CD4-positive, alpha-beta T cell treated with Interferon alpha-2 for 1 hour (primary cell): ENCODE results near the gene IL25.
A peak's percentile ranks its signal among the peaks of the same experiment; 100 is the strongest.
"Not testable (repeated sequence)": the region's sequence is repeated elsewhere in the genome, so short reads cannot be mapped to it uniquely, and the experiment has no call there.

Experiments used
- DNase-seq, 2 donors: peaks; one replicate each; pipeline ENCODE4 v3.0.0-alpha.2; 2020 to 2022

Gene IL25

DNA sequence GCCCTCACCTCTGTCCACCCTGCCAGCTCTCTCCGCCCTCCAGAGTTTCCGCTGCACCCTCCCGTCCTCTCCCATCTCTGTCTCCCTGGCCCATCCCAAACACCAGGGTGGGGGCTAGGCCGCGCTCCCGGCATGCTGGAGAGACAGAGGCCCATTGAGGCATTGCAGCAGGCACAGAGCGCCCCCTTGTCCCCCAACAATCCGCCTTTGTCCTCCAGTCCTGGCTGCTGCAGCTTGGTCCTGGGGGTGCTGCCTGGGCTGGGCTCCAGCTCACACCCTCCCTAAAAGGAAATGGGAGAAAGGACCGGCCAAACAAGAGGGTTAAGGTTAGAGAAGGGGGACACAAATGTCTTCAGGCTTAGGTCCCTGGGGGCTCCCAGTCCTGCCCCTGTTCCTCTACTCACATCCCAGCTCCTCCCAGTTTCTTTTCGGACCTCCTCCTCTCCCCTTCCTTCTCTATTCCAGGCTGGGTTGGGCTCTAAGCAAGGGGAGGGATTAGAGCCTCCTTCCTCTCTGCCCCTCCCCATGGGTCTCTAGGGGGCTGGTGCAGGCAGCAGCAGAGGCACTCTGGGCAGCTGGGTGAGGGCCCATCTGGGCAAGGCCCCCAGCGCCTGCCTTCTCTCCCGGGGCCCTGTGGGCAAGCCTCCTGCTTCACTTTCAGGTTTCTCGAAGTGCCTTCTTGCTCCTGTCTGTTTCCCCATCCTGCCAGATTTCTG lies 4.0 kb downstream of the IL25 start, which contains the start of gene CMTM5:
Gene CMTM5 (plus strand): TSS at position 565 of the 716 bp plus-strand sequence. CDS start 206 bp downstream, outside the sequence.
- DNase-seq, result no peak

DNA sequence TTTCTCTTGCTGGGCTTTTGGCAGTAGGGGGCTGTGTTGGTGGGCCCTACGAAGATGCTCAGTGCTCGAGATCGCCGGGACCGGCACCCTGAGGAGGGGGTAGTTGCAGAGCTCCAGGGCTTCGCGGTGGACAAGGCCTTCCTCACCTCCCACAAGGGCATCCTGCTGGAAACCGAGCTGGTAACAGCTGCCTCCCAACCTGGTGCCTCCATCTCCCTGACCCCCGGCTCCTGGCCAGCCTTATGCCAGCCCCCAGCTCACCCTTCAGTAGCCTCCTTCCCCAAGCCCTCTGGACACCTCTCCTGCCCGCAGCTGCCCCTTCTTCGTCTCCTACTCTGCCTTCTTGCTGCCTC lies 4.6 kb downstream of the IL25 start:
- no peak for DNase-seq

DNA sequence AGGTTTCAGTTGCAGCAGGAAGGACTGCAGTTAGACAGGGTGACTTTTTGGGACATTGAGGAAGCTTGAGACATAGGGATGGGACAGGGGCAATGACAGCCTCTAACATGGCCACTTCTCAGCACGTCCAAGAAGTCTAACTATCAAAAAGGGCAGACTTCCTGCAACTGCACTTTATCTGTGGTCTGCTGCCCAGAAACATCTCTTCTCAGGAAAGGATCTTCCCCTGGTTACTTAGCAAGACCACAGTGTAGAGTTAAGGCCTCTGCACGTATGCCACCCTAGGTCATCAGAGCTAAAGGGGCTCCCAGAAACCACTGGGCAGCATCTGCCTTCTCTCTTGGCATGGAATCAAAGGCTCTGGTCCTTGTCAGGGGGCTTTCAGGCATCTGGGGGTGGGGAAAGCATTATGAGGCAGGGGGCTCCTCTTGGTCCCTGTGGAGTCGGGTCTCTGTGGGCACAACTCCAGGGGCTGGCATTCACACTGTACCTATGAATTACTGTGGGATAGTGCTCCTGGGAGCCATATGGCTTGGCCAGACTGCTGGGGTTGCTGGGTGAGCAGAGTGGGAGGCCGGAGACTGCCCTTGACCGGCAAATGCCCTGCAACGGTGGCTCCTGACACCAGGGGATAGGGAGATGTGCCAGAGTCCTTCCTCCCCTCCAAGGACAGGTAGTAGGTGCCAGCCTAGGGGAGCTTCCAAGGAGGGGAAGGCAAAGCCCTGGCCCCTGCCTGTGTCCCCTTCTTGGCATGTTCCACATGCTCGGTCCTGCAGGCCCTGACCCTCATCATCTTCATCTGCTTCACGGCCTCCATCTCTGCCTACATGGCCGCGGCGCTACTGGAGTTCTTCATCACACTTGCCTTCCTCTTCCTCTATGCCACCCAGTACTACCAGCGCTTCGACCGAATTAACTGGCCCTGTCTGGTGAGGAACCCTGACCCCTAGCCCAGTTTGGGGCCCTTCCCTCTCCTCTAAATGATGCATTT lies 5.3 kb downstream of the IL25 start:
- DNase-seq, result no peak

DNA sequence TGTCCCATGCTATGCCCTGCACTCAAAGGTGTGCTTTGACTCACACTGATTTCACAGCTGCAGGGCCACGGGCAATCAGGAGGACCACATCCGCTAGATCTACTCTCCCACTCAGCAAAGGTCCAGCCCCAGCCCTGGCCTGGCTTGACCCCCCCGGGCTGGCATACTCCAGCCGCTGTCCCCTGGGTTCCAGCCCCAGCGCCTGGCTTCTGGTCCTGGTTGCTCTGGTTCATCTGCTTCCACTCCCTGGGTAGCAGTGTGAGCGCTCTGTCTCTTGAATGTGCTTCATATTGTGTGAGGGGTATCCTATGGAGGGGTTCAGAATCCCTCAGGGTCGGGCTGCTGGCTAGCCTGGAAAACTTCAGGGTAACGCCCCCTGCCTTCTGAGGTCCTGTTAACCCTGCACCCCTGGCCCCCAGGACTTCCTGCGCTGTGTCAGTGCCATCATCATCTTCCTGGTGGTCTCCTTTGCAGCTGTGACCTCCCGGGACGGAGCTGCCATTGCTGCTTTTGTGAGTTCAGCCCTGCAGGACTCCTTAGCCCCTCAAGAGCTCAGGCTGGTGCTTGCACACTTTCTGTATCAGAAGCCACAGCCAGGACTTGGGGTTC lies 6.1 kb downstream of the IL25 start:
- DNase-seq, result no peak

DNA sequence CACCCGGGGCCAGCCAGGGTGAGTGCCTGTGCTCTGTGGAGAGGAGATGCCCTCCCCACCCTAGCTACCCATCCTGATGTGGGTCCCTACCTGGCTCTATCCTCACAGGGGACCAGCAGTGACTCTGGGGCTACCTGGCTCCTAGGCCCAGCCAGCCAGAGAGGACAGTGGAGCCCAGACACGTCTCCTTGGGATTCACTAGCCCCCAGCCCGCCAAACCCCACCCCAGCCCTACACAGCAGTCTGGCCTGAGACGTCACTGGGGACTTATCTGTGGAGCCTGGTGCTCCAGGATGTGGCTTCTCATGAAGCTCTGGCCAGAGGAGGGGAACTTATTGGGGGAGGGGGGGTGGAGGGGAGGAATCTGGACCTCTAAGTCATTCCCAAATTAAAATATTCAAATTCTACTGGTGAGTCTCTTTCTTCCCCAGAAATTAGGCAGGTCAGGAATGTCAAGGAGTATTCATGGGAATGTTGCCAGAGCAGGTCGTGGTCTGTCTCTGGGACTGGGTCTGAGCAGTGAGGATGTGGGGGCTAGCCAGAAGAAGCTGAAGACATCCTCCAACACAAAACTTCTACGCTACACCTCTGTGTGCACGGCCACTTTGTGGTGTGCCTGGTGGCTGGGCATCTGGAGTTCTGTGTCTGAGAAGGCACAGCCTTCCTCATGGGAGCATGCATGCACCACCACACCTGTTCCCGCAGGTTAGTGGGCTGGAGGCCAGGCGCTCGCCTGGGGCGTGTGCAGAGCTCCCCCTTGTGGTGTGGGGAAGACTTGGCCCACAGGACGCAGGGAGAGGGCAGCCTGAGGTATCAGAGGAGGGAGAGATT lies 7.0 kb downstream of the IL25 start:
- peak; percentile 60 to 73 for DNase-seq

DNA sequence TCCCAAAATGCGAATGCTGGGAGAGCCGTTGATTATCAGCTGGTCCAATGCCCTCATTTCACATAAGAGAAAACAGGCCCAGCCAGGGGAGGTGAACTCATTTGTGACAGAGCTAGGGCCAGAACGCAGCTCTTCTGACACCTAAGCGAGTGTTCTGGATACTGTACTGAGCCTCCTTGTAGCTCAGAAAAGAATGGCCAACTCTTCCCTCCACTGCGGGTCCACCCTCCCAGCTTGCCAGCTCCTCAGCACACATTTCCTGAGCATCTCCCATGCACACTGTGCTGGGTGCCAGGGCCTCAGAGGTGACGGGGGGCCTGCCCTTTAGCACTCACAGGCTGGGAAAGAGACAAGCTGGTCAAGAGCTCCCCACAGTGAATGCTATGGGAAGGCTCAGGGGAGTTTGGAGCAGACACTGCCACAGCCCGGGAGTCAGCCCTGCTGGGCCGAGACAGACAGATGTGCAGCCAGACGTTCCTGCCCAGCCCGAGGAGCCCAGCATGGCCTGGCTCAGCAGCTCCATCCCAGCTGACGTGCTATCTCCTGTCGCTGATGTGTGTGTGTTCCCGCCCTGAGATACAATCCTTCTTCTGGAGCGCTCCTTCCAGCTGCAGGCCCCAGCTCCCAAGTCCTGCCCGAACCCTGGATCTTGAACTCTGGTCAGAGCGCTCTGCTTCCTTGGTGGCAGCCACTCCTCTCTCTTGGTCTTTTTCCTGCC lies 7.7 kb downstream of the IL25 start:
- DNase-seq, result no peak

DNA sequence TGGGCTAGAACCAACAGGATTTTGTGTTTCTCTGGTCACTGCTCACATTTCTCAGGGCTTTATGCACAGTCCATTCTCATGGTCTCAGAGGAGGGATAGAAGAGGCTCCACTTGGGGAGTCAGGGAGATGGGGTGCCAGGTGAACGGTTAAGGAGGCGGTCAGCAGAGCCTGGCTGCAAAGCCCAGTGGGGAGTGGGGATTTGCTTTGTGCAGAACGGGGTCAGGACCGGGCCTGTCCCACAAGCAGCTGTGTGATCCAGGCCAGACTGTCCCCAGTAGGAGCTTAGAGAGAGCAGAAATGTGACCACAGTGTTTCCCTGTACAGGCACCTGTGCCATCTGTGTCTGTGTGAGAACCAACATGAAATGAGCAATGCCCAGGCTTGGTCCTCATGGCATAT lies 8.4 kb downstream of the IL25 start:
- no peak for DNase-seq

DNA sequence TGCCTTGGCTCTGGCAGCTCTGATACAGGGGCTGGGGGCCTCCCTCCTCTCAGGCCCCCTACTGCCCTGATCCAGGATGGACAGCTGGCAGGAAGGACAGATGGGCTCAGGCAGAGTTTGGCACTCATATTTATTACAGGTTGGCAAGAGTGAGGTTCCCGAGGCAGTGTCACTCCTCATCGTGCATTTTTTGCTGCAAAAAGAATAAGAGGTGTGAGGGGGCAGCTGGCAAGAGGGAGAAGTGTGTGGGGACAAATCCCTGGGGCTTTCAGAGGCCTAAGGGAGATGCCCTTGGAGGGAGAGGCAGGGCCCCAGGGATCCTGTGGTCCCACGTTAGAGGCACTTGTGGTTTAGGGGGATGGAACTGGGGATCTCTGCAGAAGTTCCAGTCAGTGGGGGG lies 9.3 kb downstream of the IL25 start:
- no peak for DNase-seq

DNA sequence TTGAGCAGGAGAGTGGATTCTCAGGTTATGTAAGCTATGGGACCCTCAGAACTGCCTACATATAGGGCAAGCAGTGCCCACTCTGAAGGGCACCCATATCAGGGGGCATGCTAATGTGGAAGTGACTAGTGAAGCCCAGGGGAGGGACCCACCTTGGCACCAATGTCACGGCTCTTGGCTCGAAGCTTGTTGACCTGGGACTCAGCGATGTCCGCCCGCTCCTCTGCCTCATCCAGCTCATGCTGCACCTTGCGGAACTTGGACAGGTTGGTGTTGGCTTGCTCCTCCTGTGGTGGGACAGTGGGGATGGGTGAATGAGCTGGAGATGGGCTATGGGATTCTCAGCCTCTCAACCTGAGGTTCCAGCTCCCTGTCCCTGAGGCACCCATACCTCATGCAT lies 9.7 kb downstream of the IL25 start:
- DNase-seq, result no peak

DNA sequence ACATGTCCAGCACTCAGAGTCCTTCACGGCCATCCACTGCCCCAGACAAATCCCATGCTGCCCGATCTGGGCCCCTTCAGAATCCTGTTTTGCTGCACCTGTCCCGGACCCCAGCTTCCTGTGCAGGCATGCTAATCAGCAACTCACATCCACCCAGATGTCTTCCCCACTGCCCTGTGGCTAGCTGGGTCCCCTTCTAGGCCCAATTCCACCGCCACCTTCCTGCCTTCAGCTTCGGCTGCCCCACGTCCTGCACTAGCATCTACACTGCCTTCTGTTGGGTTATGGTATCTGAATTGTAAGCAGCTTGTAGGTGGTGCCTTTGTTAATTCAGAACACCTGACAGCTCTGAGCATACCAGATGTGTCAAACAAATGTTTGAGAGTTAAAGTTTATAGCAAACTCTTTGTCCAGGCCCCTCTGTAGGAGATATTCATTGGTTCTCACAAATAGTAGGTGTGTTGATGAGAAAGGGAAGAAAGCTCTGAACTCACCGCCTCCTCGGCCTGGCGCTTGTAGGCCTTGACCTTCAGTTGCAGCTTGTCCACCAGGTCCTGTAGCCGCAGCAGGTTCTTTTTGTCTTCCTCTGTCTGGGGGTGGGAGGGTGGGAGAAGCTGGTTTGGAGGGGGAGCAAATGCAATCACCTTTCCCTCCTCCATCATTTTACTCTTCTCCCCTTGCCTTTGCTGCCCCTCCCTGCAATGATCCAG lies 10.3 kb downstream of the IL25 start:
- DNase-seq, result no peak

DNA sequence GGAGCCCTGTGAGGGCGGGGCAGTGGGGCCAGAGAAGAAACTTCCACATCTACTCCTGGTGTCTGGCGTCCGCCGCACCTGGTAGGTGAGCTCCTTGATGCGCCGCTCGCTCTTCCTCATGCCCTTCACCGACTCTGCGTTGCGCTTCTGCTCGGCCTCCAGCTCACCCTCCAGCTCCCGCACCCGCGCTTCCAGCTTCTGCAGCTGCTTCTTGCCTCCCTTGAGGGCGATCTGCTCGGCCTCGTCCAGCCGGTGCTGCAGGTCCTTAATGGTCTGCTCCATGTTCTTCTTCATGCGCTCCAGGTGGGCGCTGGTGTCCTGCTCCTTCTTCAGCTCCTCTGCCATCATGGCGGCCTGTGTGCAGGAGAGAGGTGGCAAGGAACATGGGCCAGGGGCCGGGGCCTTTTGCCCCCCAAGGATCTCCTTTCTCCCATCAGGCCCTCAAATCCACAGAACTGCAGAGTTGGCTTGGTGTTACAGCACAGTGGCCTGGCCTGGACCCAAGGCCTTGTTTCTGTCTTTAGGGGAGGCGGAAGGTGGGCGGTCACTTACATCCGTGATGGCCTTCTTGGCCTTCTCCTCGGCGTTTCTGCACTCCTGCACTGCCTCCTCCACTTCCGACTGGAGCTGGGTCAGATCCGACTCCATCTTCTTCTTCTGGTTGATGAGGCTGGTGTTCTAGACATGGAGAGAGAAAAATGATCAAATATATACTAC lies 11.9 kb downstream of the IL25 start:
- no peak for DNase-seq

DNA sequence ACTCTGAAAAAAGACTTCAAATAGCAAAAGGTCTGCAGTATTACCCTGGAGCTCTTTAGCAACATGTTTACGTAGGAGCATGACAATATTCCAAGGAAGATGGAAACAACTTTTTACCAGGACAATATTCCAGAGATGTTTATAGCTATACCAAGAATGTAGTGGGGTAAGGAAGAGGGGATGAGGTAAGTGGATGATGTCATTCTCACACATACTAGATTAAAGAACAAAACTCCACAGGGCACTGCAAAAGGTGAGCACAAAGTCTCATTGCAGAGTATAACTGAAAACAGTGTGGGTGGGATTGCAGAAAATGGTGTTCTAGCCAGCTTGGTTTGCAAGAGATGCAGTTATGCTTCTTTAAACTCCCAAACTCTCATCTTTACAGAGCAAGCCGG lies 12.6 kb downstream of the IL25 start:
- no peak for DNase-seq

DNA sequence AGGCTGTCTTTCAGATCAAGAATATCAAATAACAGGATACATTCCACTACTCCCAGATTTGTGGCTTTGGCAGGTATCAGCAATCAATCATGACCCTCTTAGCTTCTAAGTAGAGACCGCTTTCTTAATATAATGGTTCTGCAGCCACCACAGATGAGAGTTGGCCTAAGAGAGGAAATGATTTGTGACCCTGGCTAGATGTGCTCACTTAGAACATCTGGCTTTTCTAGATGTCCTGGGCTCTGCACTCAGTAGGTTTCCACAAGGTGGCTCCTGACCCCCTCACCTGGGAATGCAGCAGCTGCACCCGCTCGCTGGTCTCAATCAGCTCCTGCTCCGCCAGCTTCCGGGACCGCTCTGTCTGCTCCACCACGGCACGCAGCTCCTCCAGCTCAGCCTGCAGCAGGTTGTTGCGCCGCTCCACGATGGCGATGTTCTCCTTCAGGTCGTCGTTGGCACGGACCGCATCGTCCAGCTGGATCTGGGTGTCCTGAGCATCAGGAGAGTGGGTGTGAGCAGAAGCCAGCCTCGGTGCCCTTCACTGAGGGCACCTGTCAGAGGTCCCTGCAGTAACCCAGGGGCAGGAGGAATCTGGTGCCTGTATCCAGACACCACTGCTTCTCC lies 13.1 kb downstream of the IL25 start:
- no peak for DNase-seq

DNA sequence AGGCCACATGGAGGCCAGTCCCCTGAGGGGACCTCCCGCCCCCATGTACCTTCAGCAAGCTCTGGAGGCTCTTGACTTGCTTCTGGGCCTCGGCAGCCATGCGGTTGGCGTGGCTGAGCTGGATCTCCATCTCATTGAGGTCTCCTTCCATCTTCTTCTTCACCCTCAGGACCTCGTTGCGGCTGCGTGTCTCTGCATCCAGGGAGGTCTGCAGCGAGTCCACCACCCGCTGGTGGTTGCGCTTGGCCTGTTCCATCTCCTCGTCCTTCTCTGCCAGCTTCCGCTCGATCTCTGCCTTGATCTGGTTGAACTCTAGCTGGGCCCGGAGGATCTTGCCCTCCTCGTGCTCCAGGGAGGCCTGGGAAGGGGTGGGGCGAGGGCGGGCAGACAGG lies 13.7 kb downstream of the IL25 start:
- not testable (repeated sequence) for DNase-seq

DNA sequence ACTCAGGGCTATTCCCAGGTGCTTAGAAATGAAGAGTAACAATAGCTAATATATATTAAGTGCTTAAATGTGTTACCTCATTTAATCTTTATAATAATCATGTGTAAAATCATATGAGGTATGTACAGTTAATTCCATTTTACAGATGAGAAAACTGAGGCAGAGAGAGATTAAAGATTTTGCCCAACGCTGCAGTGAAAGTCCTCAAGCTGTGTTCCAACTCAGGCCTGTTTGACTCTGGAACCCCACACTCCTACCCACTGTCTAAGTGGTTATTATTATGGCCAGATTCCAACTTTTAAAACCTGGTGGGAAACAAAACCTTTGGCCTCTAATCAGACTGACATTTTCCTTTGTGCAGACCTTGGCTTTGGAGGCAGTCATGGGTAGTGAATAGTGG lies 14.4 kb downstream of the IL25 start:
- DNase-seq, result no peak

DNA sequence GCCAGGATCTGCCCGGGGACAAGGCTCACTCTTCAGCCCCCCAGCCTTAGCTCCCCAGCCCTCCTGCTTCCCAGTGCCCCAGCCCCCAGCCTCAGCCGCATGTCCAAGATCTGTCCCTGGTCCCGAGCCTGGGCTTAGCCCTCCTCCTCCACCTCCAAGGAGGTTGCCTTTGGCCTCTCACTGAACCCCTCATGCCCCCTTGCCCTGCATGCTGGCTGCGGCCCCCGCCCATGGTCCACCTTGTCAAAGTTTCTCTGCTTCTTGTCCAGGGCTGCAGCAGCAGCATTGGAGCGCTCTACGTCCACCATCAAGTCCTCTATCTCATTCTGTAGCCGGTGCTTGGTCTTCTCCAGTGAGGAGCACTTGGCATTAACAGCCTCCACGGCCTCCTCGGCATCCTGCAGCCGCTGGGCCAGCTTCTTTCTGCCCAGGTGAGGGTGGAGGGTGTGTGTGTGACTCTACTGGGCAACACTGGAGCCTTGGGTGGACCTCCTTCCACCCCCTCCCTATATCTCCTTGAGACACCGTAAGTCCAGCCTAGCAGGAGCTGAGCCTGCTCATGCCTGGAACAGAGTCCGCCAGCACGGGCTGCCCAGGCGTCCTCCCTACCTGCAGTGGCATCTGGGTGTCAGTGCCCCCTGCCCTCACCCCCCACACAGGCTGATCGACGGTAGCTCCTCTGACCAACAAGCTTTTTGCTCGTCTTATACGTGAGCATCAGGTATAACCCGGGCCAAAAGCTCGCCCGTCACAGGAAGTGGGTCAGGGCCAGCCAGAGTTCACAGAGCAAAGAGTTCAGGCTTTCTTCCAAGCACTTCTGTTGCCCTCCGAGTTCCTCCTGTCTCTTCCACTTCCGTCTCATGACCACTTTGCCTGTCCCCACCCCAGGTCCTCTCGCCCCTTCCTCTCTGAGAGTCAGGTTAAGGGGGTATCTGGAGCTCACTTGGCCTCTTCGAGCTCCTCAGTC lies 15.6 kb downstream of the IL25 start:
- no peak for DNase-seq

DNA sequence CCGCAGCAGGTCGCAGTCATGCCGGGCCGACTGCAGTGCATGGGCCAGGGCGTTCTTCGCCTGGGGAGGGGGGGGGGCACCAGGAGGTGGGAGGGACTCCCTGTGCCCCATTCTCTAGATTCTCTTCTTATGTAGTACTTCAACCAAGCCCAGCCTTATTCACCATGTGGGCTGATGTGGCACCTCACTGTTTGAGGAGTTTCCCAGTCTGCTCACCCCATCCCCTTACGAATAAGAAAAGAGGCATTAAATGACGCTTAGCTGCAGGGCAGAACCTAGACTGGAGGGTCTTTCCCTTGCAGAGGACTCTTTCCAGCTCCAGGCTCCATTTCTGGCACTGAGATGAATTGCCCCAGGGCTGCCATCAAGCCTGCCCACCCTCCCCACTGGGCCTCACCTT lies 16.4 kb downstream of the IL25 start:
- DNase-seq, result no peak

DNA sequence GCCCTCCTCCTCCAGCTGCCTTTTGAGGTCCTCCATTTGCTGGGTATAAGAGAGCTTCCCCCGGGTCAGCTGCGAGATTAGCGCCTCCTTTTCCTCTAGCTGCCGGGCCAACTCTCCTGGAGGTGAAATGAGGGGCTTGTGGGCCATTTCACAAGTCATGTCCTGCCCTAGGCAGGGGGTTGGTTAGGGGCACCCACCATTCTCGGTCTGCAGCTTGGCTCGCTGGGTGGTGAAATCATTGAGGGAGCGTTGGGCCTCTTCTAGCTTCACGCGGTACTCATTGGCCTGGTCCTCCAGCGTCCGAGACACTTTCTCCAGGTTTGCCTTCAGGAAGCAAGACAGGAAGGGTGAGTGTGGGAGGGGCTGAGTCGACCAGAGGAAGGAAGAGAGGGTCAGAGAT lies 16.8 kb downstream of the IL25 start:
- DNase-seq, result no peak

DNA sequence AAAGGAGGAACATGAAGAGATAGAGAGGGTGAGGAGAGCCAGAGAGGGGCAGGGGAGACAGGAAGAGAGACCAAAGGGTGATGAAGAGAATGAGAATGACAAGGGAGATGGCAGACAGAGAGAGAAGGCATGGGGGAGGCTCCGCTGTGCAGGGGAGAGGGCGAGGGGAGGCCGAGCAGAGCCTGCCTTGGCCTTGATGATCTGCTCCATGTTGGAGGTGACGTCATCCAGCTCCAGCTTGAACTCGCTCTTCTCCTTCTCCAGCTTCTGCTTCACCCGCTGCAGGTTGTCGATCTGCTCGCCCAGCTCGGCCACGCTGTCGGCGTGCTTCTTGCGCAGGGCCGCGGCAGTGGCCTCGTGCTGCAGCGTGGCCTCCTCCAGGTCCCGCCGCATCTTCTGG lies 17.3 kb downstream of the IL25 start:
- DNase-seq, result not testable (repeated sequence)
